Non-pigmented ciliary epithelial cell (primary cell): ENCODE results near the gene UROS.

Experiments used
- DNase-seq: peaks from one replicate; pipeline ENCODE4 v3.0.0-alpha.2; 2010; ENCODE audit warnings: low read depth

UROS gene

DNA sequence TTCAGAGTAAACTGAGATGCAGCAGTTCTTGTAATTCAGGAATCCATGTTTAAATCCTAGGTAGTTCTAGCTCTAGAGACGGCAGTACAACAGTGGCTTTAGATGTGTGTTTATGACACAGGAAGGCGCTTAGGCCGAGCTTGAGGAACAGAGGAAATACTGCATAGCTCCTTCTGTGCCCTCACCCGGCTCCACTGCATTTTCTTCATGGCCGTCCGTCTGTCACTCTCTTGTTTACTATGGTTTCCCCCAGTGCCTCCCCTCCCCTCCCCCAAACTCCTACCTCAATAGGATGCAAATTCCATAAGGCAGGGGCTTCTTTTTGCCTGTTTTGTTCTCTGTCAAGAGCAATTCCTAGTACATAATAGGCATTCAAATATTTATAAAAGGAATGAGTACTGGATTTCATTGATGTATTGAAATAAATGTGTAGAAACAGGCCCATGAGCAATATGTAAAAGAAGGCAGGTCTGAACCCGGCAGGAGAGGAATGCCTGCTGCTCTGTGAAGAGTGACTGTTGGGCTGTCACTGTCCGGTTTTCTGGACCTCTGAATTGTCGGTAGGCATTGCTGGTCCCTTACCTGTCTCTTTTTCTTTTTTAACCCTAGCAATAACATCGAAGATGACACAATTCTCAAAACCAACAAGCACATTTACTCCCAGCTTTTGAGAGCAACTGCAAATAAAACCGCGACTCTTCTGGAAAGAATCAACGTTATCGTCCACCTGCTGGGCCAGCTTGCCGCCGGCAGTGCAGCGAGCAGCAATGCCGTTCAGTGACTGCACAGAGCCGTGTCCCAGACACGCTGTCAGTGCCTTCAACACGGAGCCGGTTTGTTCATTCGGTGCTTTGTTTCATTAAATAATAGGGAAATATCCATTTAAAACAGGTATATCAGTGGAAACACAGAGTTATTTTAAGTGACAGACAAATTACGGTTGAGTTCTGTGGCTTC, 60.1 kb downstream of the UROS start:
- DNase-seq: no peak

DNA sequence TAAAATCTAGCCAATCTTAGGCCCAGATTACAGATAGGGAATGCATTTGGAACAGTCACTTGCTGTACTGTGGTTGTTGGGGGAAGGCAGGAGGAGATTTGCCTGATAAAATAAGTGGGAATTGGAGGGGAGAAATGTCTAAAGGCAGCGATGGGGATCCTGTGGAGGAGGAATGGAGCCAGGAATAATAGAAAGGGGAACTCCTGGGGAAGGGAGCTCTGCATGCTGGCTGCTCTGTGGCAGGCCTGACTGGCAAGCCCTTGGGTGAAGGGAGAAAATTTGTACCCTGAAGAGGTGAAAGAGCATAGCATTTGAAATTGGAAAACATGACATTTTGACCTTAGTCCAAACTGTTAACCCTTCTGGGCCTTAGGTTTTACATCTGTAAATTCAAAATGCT, 61.1 kb downstream of the UROS start:
- no peak for DNase-seq

DNA sequence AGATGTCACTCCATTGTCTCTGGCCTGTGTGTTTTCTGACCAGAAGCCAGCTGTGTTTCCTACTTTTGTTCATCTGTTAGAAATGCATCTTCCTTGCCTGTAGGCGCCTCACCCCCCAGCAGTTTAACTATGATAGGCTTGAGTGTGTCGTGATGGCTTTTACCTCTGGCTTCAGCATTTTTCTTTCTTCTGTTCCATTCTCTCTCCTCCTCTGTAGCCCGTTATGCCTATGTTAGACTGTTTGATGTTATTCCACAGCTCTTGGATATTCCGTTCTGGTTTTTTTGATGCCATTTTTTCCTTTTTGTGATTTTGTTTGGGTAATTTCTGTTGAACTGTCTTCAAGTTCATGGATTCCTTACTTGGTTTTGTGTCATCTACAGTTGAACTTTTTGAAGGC, 65.3 kb downstream of the UROS start:
- DNase-seq: no peak

DNA sequence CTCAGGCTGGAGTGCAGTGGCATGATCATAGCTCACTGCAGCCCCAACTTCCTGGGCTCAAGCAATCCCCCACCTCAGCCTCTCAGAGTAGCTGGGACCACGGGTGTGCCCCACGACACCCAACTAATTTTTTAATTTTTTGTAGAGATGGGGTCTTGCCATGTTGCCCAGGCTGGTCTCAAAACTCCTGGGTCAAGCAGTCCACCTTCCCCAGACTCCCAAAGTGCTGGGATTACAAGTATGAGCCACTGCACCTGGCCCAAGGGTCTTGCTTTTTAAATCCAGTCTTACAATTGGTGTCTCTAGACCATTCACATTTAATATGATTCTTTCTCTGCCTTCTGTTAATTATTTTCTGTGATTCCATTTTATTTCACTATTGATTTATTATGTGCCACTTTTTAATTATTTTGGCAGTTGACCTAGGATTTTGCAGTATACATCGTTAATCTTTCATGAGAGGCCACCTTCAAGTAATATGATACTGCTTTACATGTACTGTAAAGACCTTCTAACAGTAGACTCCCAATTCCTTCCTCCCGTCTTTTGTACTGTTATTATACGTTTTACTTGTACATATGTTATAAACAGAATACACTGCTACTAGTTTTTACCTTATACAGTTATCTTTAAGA, 66.1 kb downstream of the UROS start:
- DNase-seq: no peak

DNA sequence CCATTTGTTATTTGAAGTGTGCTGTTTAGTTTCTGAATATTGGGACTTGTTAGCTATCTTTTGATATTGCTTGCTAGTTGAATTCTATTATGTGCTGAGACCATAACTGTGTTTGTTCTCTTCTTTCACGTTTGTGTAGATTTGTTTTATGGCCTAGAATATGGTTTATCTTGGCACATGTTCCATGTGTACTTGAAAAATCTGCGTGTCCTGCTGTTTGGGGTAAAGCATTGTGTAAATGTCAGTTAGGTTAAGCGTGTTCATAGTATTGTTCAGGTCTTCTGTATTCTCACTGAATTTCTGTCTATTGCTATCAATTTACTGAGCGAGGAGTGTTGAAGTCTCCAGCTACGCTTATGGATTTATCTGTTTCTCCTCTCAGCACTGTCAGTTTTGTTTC, 66.9 kb downstream of the UROS start:
- no peak for DNase-seq

DNA sequence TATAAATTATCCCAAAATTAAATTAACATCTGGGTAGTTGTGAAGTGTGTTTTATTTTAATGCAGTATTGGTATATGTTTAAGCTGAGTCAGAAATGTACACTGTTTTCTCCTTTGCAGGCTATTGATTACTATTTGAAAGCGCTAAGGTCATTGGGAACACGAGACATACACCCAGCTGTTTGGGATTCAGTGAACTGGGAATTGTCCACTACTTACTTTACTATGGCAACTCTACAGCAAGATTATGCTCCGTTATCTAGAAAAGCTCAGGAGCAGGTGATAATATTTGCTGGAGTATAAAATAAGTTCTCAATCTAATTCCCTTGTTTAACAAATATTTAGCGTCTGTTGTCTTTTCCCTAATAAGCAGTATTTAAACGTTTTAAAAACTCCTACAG, 75.6 kb downstream of the UROS start:
- no peak for DNase-seq

DNA sequence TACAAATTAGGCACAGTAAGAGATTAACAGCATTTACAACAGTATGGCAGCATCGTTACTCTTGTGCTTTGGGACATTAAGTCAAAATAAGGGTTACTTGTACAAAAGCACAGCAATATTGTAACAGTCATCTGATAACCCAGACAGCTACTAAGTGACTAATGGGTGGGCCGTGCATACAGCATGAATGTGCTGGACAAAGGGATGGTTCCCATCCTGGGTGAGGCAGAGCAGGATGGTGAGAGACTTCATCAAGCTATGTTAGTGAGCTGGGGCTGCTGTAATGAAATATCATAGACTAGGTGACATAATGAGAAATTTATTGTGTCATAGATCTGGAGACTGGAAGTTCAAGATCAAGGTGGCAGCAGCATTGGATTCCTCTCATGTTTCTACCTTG, 78.1 kb downstream of the UROS start:
- no peak for DNase-seq

DNA sequence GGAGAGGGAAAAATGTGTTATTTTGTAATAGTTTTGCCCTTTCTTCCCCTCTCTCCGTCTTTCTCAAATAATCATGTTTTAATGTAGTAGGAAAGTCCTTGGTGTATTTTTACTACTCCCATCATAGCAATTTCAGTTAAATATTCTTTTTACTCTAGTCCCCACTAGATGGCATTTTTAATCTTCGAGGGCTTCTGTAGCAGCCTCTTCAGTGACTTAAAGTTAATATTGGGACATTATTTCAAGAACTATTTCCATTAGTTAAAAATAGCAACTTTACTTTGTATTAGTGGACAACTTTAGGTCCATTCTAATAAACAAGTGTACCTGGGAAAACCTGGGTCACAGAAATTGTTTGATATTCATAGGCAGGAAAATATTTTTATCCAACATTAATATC, 80.6 kb downstream of the UROS start:
- no peak for DNase-seq

DNA sequence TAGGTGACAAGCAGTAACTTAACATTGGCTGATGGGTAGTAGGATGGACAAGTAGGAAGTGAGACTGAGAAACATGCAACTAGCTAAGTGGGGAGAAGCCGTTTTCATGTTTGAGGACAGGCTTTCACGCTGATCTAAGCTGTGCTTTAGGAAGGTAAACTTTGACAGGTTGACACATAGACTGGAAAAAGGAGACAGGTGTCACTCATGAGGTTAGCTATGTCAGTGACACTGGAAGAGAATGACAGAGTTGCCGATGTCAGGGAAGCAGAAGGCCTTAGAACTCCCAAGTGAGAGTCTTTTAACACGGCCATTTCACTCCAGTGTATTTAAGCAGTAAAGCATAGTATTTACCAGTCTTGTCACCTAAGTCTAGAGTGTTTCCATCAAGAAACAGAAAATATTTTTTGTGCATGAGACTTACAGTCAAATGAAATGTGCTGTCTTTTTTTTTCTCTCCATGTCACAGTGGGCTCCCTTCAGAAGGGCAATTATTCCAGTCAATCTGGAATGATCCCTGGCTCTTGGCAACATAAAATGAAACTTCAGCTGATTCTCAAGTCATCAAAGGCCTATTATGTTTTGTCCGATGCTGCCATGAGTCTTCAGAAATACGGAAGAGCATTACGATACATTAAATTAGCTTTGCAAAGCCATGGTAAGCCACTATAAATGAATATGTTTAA, 82.9 kb downstream of the UROS start:
- DNase-seq: no peak
